Measurements from ENCODE around the gene MCF2L2.
"Not testable (repeated sequence)": the region's sequence is repeated elsewhere in the genome, so short reads cannot be mapped to it uniquely, and the experiment has no call there.

MCF2L2 gene

DNA sequence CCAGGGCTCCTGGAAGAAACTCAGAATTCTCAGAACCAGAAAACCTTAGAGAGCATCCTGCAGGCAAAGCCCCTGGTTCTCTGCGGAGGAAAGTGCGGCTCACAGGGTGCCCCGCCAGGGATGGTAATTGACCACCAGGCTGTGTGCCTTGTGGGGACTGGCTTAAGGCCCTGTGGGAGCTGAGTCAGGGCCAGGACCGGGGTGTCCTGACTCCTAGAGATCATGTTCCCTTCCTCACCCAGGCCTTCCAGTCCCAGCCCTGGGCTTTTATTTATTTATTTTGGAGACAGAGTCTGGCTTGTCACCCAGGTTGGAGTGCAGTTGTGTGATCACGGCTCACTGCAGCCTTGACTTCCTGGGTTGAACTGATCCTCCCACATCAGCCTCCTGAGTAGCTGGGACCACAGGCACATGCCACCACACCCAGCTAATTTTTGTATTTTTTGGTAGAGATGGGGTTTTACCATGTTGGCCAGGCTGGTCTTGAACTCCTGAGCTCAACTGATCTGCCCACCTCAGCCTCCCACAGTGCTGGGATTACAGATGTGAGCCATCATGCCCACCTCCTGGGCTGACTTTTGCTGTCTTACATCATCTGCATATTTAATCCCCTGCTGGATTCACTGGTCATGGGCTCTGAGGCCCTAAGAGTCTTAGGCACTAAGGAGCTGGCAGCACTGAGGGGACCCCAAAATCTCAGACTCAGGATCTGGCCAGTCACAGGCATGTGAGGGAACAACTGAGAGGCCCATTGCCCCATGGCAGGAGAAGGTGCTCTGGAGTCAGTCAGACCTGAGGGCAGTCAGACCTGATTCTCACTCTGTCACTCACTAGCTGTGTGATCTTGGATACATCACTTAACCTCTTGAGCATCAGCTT, 245.4 kb downstream of the MCF2L2 start:
- in situ Hi-C loops (cut with MboI; ENCODE audit: low sequenced_read_pairs), result no loop called here

GRCh38 chr3:183182073-183182472, 246.3 kb downstream of the MCF2L2 start:
- in situ Hi-C loops (cut with MboI; ENCODE audit: low sequenced_read_pairs), result no loop called here

- in situ Hi-C loops (cut with MboI; ENCODE audit: low sequenced_read_pairs), result no loop called here
Observed at GRCh38 chr3:183181606-183182005, 246.8 kb downstream of the MCF2L2 start.

DNA sequence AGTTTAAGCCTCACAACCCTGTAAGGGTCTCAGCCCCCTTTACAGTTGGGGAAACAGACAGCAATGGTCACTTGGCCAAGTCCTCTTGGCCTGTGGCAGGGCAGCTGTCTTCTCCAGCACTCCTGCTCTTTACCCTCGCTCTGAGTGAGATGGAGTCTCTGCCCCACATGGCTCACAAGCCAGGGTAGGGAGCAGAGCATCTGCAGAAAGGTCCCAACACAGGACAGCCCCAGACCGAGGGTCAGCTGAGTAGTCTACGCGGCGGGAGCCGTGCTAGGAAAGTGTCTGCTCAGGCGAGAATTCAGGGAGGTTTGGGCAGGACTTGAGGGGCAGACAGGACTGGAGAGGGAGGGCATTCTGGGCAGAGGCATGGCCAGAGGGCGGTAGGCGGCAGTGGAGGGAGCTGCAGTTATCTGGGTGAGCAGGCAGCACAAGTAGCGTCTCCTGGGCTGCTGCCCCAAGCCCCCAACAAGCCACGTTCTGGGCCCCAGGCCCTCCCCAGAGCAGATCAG, 247.6 kb downstream of the MCF2L2 start:
- in situ Hi-C loops (cut with MboI; ENCODE audit: low sequenced_read_pairs), result no loop called here

- in situ Hi-C loops (cut with MboI; ENCODE audit: low sequenced_read_pairs), result no loop called here
Observed at GRCh38 chr3:183180110-183180783, 248.2 kb downstream of the MCF2L2 start.

GRCh38 chr3:183179550-183179908, 248.9 kb downstream of the MCF2L2 start:
- in situ Hi-C loops (cut with MboI; ENCODE audit: low sequenced_read_pairs), result not testable (repeated sequence)

- in situ Hi-C loops (cut with MboI; ENCODE audit: low sequenced_read_pairs), result no loop called here
Observed at GRCh38 chr3:183178833-183179549, 249.4 kb downstream of the MCF2L2 start.

- in situ Hi-C loops (cut with MboI; ENCODE audit: low sequenced_read_pairs), result no loop called here
Observed at GRCh38 chr3:183178512-183178832, 249.9 kb downstream of the MCF2L2 start.

DNA sequence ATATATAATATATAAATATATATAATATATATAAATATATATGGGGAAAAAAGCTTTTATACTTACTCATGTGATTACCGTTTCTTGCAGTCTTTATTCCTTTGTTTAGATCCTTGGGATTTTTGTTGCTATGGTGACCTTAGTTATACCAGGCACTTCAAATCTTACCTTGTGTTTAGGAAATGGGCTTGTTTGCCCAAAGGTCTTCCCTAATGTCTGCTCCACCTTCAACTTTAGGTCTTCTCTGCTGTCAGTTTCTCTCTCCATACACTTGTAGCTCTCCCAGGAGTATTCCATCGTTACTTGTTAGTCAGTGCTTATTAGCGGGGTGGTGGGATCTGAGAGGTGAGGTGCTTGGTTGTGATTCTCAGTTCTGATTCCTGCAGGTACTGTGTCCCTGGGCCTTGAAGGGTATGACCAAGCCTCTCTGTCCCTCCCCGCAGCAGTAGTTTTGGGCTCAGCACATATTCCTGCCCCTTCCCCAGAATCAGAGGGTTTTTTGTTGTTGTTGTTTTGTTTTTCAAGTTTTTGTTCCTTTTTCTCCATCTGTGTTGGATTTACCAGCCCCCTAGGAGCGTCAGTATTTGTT, 256.3 kb downstream of the MCF2L2 start:
- in situ Hi-C loops (cut with MboI; ENCODE audit: low sequenced_read_pairs), result no loop called here

DNA sequence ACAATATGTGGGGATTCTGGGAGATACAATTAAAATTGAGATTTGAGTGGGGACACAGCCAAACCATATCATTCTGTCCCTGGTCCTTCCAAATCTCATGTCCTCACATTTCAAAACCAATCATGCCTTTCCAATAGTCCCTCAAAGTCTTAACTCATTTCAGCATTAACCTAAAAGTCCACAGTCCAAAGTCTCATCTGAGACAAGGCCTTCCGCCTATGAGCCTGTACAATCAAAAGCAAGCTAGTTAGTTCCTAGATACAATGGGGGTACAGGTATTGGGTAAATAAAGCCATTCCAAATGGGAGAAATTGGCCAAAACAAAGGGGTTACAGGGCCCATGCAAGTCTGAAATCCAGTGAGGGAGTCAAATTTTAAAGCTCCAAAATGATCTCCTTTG, 260.4 kb downstream of the MCF2L2 start:
- in situ Hi-C loops (cut with MboI; ENCODE audit: low sequenced_read_pairs), result not testable (repeated sequence)

DNA sequence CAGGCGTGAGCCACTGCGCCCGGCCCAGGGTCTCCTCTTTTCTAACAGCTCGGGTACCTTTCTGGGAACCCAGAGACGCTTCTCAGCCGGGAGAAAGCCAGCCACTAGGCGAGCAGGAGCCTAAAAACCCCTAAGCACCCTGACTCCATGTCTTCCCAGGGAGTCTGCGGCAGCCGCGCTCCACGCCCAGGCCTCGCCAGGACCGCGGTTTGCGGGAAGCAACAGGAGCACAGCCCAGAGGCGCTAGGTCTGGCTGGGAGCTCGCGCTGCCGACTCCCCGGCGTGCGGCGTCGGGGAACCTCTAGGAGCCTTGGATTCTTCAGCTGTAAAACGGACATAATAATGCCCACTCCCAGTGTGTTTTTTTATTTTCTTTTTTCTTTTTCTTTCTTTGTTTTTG, 264.9 kb downstream of the MCF2L2 start:
- in situ Hi-C loops (cut with MboI; ENCODE audit: low sequenced_read_pairs), result no loop called here

DNA sequence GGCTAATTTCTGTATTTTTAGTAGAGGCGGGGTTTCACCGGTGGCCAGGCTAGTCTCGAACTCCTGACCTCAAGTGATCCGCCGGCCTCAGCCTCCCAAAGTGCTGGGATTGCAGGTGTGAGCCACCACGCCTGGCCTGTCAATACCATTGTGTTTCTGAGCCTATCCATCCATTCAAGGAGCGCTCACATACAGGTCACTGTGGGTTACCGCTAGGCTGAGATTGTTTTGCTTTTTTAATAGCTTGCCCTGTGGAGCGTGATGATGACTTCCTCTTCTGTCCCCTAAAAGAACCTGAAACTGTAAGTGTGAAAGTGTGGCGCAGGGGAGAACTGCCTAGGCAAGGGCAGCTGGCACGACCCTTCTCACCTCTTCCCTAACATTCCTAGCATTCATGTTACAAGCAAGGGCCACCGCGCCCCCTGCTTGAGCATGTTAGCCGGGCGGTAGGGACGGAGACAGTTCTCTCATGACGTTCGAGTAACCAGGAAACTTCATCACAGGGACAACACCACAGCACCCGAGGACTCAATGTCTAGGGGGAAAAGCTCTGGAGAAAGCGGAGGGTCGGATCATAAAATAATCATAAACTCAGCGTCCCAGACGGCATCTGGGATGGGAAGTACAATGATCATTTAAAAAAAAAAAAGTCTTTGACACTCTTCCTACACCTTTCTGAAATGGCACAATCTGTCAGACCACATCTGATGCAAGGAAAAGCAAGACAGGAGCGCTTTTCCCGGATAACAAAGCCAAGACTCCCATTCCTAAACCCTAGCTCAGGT, 266.7 kb downstream of the MCF2L2 start:
- in situ Hi-C loops (cut with MboI; ENCODE audit: low sequenced_read_pairs), result no loop called here

- in situ Hi-C loops (cut with MboI; ENCODE audit: low sequenced_read_pairs), result no loop called here
Observed at GRCh38 chr3:183160616-183161015, 267.8 kb downstream of the MCF2L2 start.

GRCh38 chr3:183159333-183159732, 269.1 kb downstream of the MCF2L2 start:
- in situ Hi-C loops (cut with MboI; ENCODE audit: low sequenced_read_pairs), result no loop called here

DNA sequence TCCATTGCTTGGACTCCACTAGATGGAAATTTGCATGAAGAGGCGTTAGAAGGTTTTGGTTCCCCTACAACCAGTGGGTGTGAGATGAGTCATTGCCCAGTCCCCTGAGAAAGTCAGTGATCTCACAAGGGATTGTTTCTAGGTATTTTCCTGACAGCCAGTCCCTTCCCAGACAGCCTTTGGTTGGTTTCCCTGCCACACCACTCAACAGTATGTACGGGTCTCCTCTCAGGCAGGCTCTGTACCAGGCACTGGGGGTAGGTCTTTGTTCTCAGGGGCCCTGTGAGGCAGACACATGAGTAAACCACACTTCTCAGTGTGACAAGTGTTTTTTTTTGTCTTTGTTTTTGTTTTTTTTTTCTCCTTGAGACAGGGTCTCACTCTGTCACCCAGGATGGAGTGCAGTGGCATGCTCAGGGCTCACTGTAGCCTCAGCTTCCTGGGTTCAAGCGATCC, 269.8 kb downstream of the MCF2L2 start:
- in situ Hi-C loops (cut with MboI; ENCODE audit: low sequenced_read_pairs), result no loop called here

GRCh38 chr3:183158113-183158512, 270.3 kb downstream of the MCF2L2 start:
- in situ Hi-C loops (cut with MboI; ENCODE audit: low sequenced_read_pairs), result no loop called here

- in situ Hi-C loops (cut with MboI; ENCODE audit: low sequenced_read_pairs), result no loop called here
Observed at GRCh38 chr3:183156266-183156665, 272.2 kb downstream of the MCF2L2 start.

DNA sequence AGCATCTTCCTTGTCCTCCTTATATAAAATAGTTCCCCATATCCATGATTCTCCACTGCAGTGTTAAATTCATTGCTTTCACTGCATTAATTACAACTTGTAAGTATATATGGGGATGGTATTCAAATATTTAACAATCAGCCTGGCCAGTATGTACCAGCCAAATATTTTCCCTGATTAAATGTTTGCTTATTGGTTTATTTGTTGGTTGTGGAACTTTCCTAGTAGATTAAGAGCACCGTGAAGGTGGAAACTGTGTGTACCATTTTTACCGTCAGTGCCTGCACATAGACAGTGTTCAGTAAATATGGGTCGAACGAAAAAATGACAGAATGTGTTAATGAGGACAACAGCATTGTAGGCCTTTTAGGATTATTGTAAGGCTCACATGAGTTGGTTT, 272.9 kb downstream of the MCF2L2 start:
- in situ Hi-C loops (cut with MboI; ENCODE audit: low sequenced_read_pairs), result no loop called here

GRCh38 chr3:183153210-183153950, 275.0 kb downstream of the MCF2L2 start:
- in situ Hi-C loops (cut with MboI; ENCODE audit: low sequenced_read_pairs), result no loop called here

Measured in HL-60/S4 (cell line).